RPMI8226 (cell line): ENCODE results near the gene PLCB1.

Source experiments
- DNase-seq: peaks from one replicate; pipeline ENCODE4 v3.0.0-alpha.2; 2015

Gene PLCB1

GRCh38 chr20:8248051-8248450 is 116.0 kb downstream of the PLCB1 start:
- DNase-seq, result no peak

DNA sequence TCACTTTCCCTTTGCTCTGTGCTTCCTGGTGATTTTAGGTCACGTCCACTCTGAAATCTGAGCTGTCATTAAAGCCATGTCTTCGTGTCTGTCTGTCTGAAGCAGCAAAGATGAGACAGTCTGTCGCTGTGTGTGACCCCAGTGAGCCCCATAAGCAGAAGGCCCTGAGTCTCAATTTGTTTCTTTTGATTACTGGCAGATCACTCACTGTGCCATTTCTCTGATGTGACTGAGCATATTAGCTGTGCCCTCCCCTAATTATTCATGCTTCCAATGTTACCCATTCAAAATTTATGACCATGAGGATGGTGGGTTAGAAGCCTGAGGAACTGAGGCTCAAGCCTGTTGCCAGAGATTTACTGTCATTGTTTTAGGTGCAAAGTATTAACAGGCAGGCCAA is 117.6 kb downstream of the PLCB1 start:
- DNase-seq, result no peak

GRCh38 chr20:8250539-8251200 is 118.6 kb downstream of the PLCB1 start:
- DNase-seq, result no peak

- DNase-seq, result no peak
These were observed 119.1 kb downstream of the PLCB1 start for GRCh38 chr20:8251201-8251575.

- no peak for DNase-seq
These were observed 123.0 kb downstream of the PLCB1 start for GRCh38 chr20:8254911-8255582.

DNA sequence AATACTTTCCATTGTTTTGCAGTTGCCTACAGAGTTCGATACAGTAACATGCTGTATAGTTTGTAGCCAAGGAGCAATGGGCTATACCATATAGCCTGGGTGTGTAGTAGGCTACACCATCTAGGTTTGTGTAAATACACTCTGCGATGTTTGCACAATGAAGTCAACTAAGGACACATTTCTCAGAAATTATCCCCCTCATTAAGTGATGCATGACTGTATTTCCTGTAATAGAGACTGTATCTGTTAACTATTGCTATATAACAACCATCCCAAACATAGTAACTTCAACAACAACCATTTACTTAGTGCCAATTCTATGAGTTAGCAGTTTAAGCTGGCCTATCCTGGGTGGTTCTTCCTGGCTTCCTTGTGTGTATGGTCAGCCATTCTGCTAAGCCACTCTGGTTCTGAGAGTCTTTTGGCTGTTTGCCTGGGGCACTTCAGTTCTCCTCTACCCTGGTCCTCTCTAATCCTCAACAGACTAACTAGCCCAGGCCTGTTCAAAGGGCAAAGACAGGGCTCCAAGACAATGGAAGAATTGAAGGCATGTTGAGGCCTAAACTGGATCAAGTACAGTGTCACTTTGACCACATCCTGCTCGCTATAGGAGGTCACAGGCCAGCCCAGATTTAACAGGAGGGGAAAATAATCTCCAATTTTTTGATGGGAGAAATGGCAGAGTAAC is 124.0 kb downstream of the PLCB1 start:
- no peak for DNase-seq

GRCh38 chr20:8260837-8261251 is 128.8 kb downstream of the PLCB1 start:
- no peak for DNase-seq

GRCh38 chr20:8262721-8263120 is 130.7 kb downstream of the PLCB1 start:
- no peak for DNase-seq

DNA sequence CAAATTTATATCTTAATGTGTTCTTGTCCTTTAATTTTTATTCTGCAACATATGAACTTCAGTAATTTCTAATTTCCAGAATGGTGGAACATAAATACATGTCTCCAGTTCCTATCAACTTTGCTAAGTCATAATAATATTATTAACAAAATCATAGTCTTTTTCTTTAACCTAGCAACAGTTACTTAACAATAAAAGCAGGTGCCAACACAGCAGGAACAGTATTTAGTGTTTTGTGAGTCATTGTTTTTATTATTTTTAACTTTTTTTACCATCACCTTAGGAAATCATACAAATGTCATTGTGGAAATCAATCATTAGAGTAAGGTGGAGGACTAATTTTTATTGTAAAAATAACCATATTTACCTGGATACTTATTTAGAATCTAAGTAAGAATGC is 133.5 kb downstream of the PLCB1 start:
- DNase-seq, result no peak

DNA sequence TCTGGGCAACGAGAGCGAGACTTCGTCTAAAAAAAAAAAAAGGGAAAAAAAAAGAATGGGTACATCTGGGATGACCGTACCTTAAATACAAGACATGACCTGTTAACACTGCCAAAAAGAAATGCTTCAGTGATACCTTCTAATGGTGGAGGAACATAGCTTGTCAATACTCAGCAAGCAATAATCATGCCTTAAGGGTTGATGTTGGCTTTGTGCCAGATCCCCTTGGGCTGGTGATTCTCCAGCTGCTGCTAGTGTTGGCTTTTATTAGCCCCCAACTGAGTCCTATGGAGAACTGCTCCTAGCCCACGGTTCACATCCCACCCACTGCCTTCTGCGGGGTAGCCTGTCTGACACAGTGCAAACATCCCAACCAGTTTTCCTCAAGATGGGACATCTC is 134.9 kb downstream of the PLCB1 start:
- no peak for DNase-seq

GRCh38 chr20:8271727-8272126 is 139.7 kb downstream of the PLCB1 start:
- no peak for DNase-seq

- no peak for DNase-seq
These were observed 140.7 kb downstream of the PLCB1 start for GRCh38 chr20:8272766-8273165.

DNA sequence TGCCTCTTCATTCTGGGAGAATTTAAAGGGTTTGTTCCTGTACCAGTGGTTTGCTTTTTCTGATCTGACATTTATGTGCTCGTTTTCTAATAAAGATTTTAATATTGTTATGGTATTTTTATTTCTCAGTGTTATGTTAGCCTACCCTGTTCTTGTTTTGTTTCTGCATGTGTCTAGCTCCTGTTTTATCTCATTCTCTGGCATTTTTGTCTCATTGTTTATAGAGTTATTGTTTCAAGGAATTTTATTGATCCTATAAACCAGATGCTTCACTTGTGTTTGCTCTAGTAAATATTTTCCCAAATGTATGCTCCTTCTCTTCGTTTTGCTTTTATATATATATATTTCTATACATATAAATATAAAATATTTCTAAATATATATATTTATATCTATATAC is 152.8 kb downstream of the PLCB1 start:
- no peak for DNase-seq

- DNase-seq, result no peak
These were observed 155.3 kb downstream of the PLCB1 start for GRCh38 chr20:8287340-8287739.

- no peak for DNase-seq
These were observed 159.1 kb downstream of the PLCB1 start for GRCh38 chr20:8291200-8291599.

DNA sequence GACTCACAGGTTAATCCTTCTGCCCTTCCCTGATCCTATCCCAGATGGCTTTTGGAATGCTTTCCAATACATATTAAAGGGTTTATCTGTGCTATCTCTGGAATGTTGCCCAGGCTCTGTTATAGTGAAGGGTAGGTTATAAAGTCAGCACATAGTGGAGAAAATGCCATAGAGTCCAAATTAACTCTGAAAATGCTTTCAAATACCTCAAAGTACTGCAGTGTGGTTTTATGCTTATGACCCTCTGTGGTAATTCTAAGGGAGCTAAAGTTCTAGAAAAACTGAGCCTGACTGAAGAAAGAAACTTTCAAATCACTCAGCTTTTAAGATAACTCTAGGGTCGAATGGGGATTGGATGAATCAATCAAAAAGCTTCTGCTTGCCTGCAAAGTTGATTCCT is 159.8 kb downstream of the PLCB1 start:
- no peak for DNase-seq

DNA sequence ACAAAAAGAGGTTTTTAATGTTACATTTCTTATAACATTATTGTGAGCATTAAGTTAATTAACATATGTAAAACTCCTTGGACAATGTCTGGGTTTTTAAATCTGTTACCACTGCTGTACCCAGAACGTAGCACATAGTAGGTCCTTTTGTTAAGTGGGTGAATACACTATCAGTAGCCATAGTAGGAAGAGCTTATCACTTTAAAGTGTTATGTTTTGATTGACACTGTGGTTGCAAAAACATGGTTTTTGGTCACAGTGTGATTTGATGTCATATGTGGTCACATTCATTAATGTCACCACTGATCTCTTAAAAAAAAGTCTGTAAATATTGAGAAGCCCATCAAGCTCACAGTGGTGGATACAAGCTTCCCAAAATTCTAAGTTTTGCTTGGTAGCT is 160.7 kb downstream of the PLCB1 start:
- no peak for DNase-seq

- no peak for DNase-seq
These were observed 161.7 kb downstream of the PLCB1 start for GRCh38 chr20:8293750-8294149.

- DNase-seq, result no peak
These were observed 164.5 kb downstream of the PLCB1 start for GRCh38 chr20:8296536-8296935.

GRCh38 chr20:8298426-8299043 is 166.5 kb downstream of the PLCB1 start:
- DNase-seq, result no peak

- DNase-seq, result no peak
These were observed 167.9 kb downstream of the PLCB1 start for GRCh38 chr20:8299921-8300320.

GRCh38 chr20:8301655-8302054 is 169.6 kb downstream of the PLCB1 start:
- no peak for DNase-seq

GRCh38 chr20:8303651-8304050 is 171.6 kb downstream of the PLCB1 start:
- DNase-seq, result no peak
